ENCODE results near the gene TTC13.
"Not testable (repeated sequence)": the region's sequence is repeated elsewhere in the genome, so short reads cannot be mapped to it uniquely, and the experiment has no call there.

TTC13 gene

DNA sequence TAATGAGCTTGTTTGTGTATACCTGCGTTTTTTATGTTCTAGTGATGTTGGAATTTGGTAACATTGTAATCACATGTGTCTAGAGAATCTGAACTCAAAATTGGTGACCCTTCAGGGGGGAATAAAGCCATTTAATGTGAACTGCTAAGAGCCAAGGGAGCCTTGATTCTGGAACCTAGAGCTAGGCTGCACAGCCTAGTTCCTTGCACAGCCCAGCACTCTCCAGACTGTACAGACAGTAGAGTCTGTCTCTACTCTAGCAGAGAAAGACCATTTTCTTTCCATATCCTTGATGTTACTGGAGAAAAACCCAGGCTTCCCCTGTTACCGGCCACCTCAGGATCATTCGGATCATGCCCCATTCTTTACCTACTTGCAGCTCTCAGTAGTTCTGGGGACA lies 8.8 kb upstream of the TTC13 start:
- FAIRE-seq (peak; percentile 38), DNase-seq (ENCODE audit: insufficient read length, low spot score) (no peak)
- no peak for TF ChIP-seq CTCF (IDR thresholded peaks at IDR 0.05; ENCODE audit: insufficient read depth, missing control alignments)

DNA sequence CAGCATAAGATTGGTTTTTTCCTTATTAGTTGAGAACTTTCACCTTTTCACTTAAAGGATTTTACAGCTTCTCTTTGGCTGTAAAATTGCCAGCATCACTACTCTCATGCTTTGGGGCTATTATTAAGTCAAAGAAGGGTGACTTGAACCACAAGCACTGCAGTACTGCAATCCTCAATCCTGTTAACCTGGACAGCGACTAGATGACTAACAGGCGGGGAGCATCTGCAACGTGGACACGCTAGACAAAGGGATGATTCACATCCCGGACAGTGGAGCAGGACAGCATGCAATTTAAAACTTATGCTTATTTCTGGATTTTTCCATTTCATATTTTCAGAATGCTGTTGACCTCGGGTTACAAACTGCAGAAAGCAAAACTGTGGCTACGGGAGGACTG lies 8.3 kb upstream of the TTC13 start:
- FAIRE-seq (no peak), DNase-seq (ENCODE audit: insufficient read length, low spot score) (no peak)
- no peak for TF ChIP-seq CTCF (IDR thresholded peaks at IDR 0.05; ENCODE audit: insufficient read depth, missing control alignments)

DNA sequence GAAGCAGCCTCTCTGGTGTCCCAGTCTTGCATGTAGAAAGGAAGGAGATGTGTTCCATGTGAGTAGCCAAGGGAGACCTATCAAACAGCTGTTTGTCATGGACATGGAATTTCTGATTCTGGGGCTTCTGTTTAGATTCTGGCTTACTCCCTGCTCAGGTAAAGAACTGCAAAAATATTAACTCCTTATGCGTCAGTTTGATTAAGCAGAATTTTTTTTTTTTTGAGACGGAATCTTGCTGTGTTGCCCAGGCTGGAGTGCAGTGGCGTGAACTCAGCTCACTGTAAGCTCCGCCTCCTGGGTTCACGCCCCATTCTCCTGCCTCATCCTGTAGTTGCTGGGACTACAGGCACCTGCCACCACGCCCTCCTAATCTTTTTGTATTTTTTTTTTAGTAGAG lies 7.0 kb upstream of the TTC13 start:
- DNase-seq (ENCODE audit: insufficient read length, low spot score) (no peak), FAIRE-seq (no peak)
- TF ChIP-seq CTCF (IDR thresholded peaks at IDR 0.05; ENCODE audit: insufficient read depth, missing control alignments), result no peak

DNA sequence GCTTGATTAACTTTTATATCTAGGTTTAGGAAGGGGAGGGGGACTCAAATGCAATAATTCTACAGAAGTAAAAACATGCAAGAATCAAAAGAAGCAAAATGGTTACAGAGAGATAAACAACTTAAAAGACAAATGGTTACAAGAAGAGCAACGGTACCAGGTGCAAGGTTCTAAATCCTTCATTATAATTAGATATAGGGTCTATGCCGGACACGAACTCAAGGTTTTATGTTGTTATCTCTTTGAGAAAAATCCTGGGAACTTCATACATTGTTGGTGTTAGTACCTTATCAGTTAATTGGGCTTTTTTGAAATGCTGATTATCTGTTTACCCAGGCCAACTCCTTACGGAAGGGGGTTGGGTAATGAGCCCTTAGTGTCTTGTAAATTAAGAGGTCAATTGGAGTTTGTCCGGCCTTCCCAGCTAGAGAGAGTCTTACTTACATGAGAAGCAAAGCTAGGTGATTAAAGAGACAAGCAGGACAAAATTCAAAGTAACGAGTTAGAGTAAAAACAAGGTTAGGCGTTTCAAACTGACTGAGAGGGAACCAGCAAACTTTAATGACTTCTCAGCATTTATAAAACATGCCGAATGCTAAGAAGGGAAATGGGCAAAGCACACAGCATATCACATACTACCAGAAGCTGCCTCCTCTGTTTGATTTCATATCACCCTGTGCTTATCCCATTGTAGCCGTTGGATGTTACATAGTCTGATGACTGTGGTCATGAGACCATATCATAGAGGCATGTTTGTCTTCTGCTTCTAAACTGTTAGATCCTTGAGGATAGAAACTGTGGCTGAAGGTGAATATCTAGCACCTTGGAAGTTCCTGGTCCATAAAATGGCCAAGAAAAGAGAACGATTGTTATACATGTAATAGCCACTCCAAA lies 6.2 kb upstream of the TTC13 start:
- FAIRE-seq; DNase-seq (ENCODE audit: insufficient read length, low spot score): not testable (repeated sequence)

DNA sequence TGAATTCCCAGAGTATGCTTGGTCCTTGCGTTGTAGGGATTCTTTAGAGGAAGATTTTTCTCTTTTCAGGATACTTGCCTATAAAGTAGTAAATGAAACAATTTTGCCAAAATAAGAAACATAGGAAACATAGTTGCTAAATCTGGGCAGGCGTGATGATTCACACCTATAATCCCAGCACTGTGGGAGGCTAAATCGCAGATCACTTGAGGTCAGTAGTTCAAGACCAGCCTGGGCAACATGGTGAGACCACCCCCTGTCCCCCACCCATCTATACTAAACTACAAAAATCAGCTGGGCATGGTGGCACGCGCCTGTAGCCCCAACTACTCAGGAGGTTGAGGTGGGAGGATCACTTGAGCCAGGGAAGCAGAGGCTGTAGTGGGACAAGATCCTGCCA lies 5.2 kb upstream of the TTC13 start:
- TF ChIP-seq CTCF (IDR thresholded peaks at IDR 0.05; ENCODE audit: insufficient read depth, missing control alignments), result no peak
- no peak for DNase-seq (ENCODE audit: insufficient read length, low spot score)
- FAIRE-seq, result no peak

DNA sequence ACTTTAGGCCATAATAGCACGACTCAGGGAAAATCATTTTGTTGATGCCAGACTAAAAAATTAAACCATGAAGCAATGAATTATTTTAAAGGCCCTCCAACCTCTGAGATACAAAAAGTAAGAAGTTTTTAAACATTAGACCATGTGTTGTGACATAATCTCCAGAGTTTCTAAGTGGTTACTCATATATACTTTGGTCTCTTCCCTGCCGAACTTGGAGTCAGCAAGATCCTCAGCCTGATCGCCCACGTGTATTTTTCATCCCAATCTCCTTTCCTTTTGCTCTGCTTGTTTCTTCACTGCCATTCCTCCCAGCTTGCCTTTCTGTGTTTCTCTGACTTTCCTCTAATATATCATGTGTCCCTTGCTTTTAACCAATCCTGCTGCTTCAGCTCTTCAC lies 4.0 kb upstream of the TTC13 start:
- no peak for FAIRE-seq
- no peak for DNase-seq (ENCODE audit: insufficient read length, low spot score)
- TF ChIP-seq CTCF (IDR thresholded peaks at IDR 0.05; ENCODE audit: insufficient read depth, missing control alignments), result no peak

GRCh38 chr1:230979952-230980351 lies 1.3 kb upstream of the TTC13 start:
- DNase-seq (ENCODE audit: insufficient read length, low spot score) (no peak), FAIRE-seq (peak; percentile 48)
- no peak for TF ChIP-seq CTCF (IDR thresholded peaks at IDR 0.05; ENCODE audit: insufficient read depth, missing control alignments)

All from D721Med (cell line).